Stimulated activated naive CD8-positive, alpha-beta T cell treated with anti-CD3 and anti-CD28 coated beads, Interleukin-15, Interleukin-2, amounts not matched to agents 100 U/mL and 50 U/mL, for 24 hours (primary cell): ENCODE results near the gene ASB18.

ENCODE experiments used
- ATAC-seq: fragments of 150-1000 bp; cut with Tn5 transposase; one replicate; pipeline ENCODE4 v1.10.0; 2021
- DNase-seq: peaks from one replicate; pipeline ENCODE4 v3.0.0; 2021

Gene ASB18

DNA sequence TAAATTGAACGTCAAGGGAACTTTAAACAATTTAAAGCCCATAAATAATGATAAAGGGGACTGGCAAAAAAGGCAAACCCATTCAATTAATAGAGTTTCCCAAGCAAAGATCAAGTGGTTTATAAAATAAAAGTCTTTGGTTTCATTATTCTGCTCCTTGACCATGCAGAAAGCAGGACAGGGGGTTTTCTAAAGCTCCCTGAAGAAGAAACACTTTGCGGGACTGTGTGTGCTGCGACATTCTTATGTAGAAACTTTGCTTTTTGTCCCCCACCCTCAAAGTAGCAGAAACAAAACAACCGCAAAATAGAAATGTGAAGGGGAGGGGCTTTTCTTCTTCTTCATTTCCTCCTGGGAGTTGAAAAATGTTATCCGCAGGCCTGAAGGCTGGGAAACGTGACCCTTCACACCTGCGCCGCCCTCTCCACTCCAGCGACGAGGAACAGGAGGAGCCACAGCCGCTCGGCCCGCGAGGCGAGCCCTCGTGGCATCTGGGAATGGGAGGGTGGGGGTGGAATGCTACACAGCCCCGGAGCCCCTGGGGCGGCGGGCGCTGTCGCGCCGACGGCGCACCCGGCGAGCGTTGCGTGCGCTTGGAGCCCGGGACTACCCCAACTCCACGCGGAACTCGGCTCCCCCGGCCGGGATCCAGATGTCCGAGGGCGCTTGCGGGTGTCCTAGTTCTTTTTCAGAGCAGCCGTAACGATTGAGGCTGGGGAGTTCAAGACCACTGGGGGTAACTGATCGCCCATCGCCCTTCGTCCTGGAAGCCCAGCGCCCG lies 91.8 kb downstream of the ASB18 start:
- DNase-seq (no peak), ATAC-seq (no peak)

GRCh38 chr2:236171680-236172254 lies 92.4 kb downstream of the ASB18 start:
- no peak for ATAC-seq

DNA sequence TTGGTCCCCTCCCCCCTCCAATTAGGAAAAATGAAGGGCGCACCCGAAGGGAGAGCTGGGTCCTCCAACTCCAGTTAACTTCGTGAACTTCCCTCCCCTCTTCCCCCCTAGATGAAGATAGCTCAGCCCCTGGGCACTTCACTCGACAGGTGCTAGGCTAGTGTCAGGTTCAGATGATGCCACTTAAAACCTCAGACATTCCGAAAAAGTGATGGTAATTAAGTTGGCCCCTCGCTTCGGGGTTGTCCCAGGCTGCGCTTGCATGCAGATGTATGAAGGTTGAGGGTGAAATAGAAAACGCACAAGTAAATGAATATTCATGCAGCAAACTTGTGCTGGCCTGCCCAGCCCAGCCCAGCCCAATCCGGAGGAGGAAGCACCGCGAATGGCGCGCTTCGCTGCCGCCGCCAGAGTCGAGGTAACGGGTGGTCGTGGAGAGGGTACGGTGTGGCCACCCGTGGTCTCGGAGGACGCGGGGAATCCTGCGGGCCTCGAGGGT lies 93.0 kb downstream of the ASB18 start:
- no peak for DNase-seq
- no peak for ATAC-seq

More at GRCh38 chr2:236171680-236172254, 92.4 kb downstream of the ASB18 start:
- DNase-seq, result no peak

DNA sequence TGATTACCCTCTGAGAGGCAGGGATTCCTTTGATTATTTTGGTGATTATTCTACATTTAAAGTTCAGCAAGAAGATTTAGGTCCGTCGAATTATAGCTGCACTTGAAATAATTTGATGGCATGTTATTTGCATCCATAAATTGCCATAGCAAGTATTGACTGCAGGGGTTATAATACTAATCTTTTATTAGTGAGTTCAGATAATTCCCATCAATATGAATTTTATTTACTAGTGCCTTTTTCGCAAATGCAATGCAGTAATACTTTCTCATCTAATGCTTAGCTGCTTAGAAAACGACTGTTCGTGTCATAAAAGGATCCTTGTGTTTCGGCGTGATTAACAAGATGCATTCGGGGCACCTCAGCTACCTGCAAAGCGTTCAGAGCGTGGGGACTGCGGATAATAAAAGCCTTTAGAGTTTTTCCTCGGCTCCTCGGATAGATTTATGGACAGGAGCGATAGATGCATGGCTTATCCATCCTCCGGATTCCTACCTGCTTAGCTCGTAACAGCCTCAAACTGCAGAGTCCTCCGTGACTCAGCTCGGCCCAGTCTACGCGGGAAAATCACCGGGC lies 93.5 kb downstream of the ASB18 start:
- ATAC-seq (no peak), DNase-seq (no peak)

- DNase-seq (no peak), ATAC-seq (no peak)
These were observed 94.2 kb downstream of the ASB18 start for GRCh38 chr2:236169741-236170589.

DNA sequence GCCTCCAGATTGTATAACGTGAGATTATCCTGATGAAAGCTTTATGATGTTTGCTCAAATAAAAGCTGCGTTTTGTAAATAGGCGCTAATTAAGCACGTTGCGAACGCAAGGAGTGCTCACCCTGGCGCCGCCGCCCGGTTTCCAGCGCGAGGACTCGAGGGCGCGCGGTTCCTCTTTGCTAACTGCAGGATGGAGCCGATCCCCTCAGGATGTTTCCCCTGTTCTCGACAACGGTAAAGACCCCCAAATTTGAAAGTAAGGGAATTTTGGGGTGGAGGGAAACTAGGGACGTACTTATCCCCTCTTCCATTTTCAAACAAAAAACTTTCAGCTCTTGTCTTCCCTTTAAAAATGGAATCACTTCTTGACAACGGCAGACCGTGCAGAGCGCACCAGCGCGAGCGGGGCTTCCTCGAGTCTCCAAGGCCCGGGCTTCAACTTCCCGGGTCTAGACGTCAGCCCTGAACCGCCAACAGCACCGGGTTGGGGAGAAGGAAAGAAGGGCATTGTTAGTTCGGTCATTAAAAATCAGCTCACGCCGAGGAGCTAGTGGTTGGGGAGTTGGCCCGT lies 95.0 kb downstream of the ASB18 start:
- ATAC-seq (no peak), DNase-seq (no peak)

- DNase-seq, result no peak
- no peak for ATAC-seq
These were observed 95.8 kb downstream of the ASB18 start, which contains the start of gene GBX2 for GRCh38 chr2:236168110-236169080. GBX2 (minus strand) TSS chr2:236168386; CDS start chr2:236167971, 415 bp downstream.

DNA sequence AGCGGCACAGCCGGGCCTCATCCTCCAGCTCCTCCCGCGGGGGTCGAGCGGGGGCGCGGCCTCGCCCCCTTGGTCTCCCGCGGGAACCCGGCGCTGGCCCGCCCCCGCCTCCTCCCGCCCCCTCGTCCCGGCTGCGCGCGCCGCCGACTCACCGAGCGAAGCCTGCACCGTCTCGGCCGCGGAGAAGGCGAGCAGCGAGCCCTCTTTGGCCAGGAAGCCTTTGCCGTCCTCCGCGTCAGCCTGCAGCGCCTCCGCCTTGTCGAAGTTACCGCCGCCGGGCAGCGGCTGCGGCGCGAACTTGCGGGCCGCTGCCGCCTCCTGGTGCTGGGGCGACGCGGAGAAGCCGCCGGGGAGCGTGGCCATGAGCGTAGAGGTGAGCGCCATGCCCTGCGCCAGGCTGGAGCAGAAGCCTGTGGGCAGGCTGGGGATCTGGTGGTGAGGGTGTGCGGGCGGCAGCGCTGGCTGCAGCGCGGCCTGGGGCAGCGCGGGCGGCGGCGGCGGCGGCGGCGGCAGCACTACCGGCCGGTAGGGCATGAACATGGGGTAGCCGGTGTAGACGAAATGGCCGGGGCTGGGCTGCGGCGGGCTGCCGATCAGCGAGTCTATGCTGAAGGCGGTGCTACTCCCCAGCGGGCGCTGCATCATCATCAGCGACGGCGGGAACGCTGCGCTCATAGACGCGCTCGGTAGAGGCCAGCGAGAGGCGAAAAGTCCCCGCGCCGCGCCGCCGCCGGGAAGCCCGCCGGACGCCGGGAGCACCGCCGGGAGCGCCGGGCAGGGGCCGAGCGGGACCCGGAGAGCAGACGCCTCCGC lies 96.7 kb downstream of the ASB18 start:
- ATAC-seq, result peak; percentile 10

GRCh38 chr2:236166796-236167296 lies 97.4 kb downstream of the ASB18 start:
- ATAC-seq (no peak), DNase-seq (no peak)

More for the DNA sequence above, 96.7 kb downstream of the ASB18 start:
- no peak for DNase-seq

DNA sequence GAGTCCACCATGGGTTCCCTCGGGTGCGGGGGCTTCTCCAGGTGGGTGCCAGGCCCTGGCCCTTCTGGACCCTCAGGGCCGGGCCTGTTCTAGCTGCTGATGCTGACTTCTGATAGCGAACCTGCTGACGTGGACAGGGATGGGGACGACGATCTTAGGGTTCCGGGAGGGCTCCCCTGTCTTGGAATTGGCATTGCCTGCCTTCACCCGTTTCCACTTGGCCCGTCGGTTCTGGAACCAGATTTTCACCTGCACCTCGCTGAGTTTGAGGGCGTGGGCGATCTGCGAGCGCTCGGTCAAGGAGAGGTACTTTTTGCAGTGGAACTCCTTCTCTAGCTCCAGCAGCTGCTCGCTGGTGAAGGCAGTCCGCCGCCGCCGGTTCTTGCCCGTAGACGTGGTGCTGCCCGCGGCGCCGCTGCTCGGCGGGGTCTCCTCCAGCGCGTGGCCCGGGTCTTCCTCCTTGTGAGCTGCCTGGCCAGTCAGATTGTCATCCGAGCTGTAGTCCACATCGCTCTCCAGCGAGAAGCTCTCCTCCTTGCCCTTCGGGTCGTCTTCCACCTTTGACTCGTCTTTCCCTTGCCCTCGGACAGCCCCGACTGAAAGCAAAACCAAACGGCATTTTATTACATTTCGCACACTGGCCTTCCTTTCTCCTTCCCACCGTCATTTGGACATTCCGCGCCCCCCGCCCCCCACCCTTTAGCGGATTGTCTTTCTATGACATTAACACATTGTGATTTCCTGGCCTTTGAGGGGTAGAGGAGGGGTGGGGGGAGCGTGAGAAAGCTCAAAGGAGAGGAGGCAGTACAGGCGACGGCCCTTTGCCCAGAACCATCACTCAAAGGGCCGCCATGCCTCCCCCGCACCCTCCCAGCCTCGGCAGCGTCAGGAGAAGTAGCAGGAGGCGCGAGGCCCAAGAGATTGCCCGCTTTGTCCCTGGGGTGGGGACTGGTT lies 98.1 kb downstream of the ASB18 start:
- ATAC-seq (no peak), DNase-seq (no peak)

DNA sequence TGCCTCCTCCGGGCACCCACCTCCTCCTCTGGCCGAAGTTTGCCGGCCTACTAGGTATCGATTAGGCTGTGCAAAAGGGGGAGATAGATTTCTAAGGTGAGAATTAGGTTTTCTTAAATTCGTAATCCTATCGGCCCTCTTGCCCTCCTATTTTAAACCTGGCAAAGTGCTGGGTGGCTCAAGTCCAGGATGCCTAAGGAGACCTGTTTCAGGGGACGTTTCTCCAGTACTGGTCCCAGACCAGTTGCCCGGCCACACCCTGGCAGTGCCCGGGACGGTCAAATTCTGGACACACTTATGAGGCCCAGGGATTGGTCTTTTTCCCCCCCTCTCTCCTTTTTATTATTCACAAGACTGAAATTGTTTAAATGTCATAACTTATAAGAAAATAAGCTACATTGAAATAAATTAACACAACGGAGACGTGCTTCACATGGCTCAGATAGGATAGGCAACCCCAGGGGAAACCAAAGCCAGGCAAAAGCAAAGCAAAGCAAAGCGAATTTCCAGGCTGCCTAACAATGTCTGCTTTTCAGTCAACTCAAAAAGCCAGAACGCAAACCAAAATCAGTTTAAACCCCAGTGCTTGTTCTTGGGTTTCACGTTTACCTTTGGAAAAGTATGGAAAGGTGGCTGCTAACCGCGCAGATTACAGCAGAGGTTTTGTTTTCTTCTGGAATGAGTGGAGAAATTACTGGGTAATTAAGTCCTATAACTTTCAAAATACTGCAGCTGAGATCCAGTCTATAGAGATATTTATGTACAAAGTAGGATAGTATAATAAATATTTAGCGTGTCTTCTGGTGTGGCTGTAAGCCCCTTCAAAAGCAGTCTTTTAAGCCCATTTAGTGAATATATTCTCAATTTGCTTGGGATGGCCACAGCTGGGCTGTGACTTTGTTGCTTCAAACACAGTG lies 99.0 kb downstream of the ASB18 start:
- no peak for ATAC-seq
- DNase-seq, result no peak

DNA sequence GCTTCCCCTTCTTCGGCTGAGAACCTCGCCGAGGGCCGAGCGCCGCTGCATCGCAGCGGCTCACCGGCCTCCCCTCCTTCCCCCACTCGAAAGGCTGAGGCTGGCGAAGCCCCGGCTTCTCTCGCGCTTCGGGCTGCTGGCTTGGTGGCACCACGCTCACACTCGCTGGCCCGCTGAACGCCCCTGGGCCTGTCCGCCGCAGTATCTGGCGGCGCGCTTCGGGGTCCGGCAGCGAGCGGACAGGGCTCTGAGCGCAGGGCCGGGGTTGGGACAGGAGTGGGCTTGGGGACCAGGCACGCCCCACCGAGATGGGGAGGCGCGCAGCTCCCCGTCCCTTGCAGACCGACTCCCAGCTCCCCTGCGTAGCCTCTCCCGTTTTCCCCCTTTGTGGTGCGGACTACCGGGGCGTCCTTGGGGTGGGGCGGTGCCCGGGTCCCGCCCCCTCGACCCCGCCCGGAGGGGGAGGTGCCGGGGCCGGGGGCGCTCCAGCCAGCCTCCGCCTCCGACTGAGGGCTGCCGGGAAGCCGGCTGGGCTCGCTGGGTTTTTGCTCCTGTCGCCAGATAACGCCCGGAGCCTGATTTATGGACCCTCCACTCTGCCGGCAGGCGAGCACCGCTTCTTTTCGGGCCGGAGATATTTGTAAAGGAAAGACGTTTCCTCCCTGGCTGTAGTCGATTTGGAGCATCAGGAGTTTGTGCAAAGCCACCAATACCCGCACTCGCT lies 99.8 kb downstream of the ASB18 start:
- DNase-seq, result no peak

GRCh38 chr2:236163471-236164200 lies 100.6 kb downstream of the ASB18 start:
- ATAC-seq (no peak), DNase-seq (no peak)

More for the DNA sequence above, 99.8 kb downstream of the ASB18 start:
- ATAC-seq, result no peak

GRCh38 chr2:236162882-236163470 lies 101.2 kb downstream of the ASB18 start:
- no peak for ATAC-seq

GRCh38 chr2:236162031-236162845 lies 102.0 kb downstream of the ASB18 start:
- ATAC-seq (no peak), DNase-seq (no peak)

More at GRCh38 chr2:236162882-236163470, 101.2 kb downstream of the ASB18 start:
- no peak for DNase-seq
